HG03135 (cell line): ENCODE data around the gene ASB4.
"Not testable (repeated sequence)": the region's sequence is repeated elsewhere in the genome, so short reads cannot be mapped to it uniquely, and the experiment has no call there.

Source experiments
- ATAC-seq: cut with Tn5 transposase; IDR thresholded peaks from one replicate; pipeline ENCODE4 v1.9.1; 2021; ENCODE audit warnings: mild to moderate bottlenecking, moderate library complexity; ENCODE audit not compliant: unreplicated experiment

Gene ASB4

GRCh38 chr7:95549818-95550529 lies 64.2 kb downstream of the ASB4 start:
- no peak for ATAC-seq

- no peak for ATAC-seq
Measured at GRCh38 chr7:95550546-95550945, 64.8 kb downstream of the ASB4 start.

- not testable (repeated sequence) for ATAC-seq
Measured at GRCh38 chr7:95552010-95552926, 66.5 kb downstream of the ASB4 start.

GRCh38 chr7:95553939-95554338 lies 68.2 kb downstream of the ASB4 start:
- ATAC-seq = no peak

GRCh38 chr7:95556777-95557176 lies 71.0 kb downstream of the ASB4 start:
- no peak for ATAC-seq

- ATAC-seq = no peak
Measured at GRCh38 chr7:95558864-95559263, 73.1 kb downstream of the ASB4 start.

- ATAC-seq = no peak
Measured at GRCh38 chr7:95560674-95561073, 74.9 kb downstream of the ASB4 start.

- no peak for ATAC-seq
Measured at GRCh38 chr7:95569720-95570119, 84.0 kb downstream of the ASB4 start.

GRCh38 chr7:95577137-95577536 lies 91.4 kb downstream of the ASB4 start:
- no peak for ATAC-seq

- no peak for ATAC-seq
Measured at GRCh38 chr7:95578299-95578855, 92.6 kb downstream of the ASB4 start.

- ATAC-seq = no peak
Measured at GRCh38 chr7:95579318-95579717, 93.6 kb downstream of the ASB4 start.

- ATAC-seq = no peak
Measured at GRCh38 chr7:95581467-95581866, 95.7 kb downstream of the ASB4 start.

- ATAC-seq = no peak
Measured at GRCh38 chr7:95582578-95583293, 97.0 kb downstream of the ASB4 start.

- no peak for ATAC-seq
Measured at GRCh38 chr7:95583834-95584621, 98.3 kb downstream of the ASB4 start.

GRCh38 chr7:95584769-95585425 lies 99.2 kb downstream of the ASB4 start:
- ATAC-seq = no peak

GRCh38 chr7:95585426-95585789 lies 99.7 kb downstream of the ASB4 start:
- ATAC-seq = no peak

GRCh38 chr7:95586951-95587301 lies 101.2 kb downstream of the ASB4 start:
- no peak for ATAC-seq

- ATAC-seq = no peak
Measured at GRCh38 chr7:95589031-95589430, 103.3 kb downstream of the ASB4 start.

- no peak for ATAC-seq
Measured at GRCh38 chr7:95589766-95590165, 104.0 kb downstream of the ASB4 start.
